UCSD-AML1 (cell line): ENCODE measurements around the gene ADRA2C.
"Not testable (repeated sequence)": the region's sequence is repeated elsewhere in the genome, so short reads cannot be mapped to it uniquely, and the experiment has no call there.

ENCODE experiments used
- DNase-seq: peaks from one replicate; lab custom pipeline; 2025; ENCODE audit not compliant: unreplicated experiment; lab: John Stamatoyannopoulos, UW

The ADRA2C gene

DNA sequence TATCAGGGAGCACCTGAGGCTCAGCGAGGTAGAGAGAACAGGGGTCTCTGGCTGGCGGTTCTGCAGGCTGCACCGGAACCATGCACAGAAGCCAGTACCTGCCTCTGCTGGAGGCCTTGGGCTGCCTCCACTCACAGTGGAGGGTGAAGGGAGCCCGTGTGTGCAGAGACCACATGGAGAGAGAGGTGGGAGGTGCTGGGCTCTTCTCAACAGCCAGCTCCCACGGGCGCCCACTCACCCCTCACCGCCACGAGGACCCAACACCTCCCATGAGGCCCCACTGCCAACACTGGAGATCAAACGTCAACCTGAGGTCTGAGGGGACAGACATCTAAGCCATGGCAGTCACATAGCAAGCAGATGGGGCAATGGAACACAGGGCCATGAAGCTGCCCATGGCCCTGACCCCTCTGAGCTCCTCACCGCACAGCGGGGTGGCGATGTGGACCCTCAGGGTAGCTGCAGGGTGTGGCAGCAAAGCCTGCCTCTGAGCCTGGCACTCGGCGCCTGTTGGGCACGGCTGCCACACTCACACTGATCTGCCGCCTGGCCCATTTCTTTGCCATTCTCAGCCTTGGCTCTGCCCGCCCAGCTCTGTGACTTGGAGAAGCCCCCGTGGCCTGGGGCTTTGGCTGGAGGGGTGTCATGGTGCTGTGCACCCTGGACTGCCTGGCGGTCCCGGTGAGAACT lies 44.8 kb downstream of the ADRA2C start:
- no peak for DNase-seq

DNA sequence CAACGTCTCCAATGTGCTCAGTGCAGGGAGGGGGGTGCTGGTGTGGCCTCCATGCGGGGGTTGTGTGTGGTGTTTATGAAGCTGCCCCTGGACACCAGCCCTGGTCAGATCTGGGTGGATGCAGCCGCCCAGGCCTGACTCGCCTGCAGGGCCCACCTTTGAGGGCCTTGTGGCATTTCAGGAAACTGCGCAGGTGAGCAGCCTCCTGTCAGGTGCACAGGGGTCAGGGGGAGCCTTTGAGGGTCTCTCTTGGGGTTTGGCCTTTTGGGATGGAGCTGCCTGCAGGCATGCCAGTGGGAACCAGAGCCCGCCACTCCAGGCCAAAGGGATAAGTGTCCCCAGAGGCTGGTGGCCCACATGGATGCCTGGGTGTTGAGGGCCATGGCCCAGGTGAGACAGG lies 45.4 kb downstream of the ADRA2C start:
- DNase-seq = no peak

DNA sequence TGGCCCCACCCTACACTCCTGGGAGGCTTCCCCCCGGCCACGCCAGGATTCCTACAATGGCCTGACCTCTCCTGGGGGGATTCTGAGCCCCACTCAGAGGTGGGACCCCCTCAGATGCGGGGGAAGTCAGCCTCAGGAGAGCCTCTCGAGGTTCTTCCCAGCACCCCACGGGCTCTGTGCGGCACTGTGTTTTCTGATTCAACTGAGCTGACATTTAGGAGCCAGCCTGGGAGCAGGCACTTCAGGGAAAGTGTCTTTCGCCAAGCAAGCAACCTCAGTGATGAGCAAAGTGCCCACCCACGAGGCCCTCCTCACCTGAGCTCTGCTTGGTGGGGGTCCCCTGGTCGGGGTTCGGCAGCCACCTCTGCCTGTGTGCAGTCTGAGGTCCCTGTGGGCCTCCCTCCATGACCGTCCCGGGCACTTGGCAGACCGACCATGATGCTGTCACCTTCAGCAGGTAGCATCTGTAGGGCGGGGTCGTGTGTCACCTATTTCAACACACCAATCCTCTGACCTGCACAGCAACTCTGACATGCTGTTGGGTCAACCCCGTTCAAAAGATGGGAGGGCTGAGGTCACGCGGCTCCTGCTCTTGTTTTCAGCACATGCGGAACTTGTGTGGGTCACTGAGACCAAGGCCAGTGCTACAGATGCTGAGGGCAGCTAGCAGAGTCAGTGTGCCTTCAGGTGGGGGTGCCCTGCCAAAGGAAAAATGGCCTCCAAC lies 46.2 kb downstream of the ADRA2C start:
- no peak for DNase-seq

DNA sequence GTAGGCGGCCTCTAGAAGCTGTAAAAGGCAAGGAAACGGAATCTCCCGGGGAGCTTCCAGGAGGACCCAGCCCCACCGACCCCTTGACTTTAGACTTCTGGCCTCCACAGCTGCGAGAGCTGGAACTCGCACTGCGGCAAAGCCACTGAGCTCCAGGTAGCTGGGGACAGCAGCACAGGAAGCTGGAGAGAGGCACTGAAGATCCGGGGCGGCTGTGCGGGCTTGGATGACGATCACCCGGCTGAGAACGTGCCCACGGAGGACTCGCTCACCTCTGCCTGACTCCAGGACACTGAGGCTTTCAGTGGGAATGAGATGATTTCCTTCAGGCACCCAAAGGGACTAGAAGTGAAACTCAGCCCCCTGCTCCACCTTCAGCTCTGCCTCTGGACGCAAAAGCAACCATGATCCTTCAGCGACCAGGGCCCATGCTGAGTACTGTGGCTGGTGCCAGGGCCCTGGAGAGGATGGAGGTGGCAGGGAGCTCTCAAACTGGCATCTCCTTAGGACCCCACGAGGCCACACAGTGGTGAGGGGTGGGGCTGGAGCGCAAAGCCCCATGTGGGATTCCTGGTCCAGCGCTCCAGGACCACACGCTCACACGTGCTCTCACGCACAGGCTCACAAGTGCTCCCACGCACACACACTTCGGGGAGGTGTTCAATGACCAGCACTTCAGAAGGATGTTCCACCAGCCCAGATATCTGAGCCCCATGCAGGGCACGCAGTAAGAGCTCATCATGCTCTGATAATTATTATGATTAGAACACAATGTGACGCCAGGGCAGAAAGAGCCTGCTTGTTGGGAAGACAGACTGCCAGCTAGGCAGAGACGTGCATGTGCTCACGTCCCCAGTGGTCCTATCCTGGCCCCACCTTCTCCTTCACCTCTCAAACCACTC lies 47.2 kb downstream of the ADRA2C start:
- no peak for DNase-seq

DNA sequence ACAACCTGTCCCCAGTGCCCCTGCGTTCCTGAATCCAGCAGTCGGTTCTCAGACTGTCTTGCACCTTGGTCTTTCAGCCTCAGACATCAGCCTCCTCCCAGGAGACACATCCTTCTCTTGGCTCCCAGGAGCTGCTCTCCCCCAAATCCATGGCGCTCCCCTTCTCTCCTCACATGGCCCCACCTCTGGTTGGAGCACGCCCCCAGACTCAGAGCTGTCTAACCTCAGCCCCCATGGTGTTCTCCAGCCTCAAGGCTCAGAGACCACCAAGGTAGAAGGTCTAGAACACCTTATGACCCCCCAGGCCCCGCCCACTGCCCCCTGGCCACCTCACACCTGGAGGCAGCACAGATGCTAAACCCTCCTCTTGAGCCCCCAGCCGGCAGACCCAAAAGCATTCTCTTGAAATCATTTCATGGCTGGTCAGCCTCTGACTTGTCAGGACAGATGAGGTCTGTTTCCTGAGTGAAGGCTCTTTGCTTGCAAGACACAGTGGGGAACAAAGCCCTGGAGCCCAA lies 47.9 kb downstream of the ADRA2C start:
- no peak for DNase-seq

DNA sequence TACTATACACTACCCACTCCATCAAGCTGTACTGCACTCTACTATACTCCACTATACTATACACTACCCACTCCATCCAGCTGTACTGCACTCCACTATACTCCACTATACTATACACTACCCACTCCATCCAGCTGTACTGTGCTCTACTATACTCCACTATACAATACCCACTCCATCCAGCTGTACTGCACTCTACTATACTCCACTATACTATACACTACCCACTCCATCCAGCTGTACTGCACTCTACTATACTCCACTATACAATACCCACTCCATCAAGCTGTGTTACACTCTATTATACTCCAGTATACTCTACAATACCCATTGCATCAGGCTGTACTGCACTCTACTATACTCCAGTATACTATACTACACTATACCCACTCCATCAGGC lies 48.7 kb downstream of the ADRA2C start:
- DNase-seq = not testable (repeated sequence)

DNA sequence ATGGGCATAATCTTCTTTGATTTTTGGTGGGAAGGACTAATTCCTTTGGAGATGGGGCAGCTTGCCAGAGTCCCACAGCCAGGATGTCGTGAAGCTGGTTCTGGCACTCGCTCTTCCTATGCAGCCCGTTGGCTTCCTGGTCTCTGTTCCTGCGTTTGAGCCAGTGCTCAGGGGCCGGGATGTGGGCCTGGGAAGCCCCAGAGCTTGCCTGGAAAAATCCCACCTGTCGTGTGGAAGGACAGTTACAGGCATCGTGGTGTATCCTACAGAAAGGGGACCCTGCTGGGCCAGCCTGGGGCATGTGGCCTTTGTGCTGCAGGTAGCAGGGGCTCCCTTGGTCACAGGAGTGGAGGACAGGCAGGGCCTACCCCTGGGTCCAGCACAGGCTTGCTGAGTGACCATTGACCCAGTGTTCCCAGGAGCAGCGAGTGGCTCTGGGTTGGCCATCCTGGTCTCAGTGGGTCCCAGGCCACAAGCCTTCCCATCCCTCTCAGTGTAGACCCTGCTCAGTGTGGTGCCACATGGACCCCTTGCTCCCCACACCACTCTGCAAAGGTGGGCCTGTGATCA lies 50.2 kb downstream of the ADRA2C start:
- DNase-seq = no peak

DNA sequence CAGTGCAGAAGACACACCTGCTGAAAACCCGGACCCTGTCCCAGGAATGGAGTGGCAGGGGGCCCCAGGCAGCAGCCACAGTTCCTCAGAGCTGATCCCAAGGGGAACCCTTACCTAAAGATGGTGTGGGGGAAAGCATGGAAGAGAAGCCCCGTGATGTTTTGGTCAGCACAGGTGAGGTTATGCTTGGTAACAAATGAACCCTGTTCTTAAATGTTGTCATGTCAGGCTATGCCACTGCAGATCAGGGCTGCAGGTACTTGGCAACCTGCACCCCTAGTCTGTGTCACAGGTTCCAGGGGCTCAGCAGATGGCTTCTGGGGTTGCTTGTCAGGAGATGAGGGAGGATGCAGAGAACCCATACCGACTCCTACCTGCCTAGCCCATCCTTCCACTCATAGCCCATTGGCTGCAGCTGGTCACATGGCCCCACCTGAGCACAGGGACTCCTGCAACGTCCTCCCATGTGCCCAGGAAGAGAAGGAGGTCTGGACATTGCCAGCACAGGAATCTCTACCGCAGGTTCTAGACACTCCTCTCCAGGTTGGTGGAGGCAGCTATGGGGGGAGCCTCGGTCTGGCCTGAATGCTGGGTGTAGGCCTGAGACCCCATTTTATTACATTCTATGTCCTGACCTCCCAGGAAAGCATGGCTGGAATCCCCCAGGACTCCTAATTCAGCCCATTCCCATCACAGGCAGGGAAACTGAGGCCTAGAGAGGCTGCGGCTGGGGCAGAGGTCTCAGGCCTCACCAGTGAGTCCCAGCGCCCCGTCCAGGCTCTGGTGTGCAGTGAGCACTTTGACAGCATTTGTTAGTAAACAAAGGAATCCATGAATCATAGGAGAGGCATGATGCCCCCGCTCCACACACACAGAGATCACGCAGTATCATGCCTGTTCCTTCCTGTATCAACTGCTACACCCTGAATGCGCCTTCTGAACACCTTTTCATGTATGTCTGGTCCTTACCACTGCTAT lies 51.1 kb downstream of the ADRA2C start:
- DNase-seq = no peak
